HUES6 (cell line): ENCODE results near the gene CCDC24.

ENCODE experiments used
- H3K27ac ChIP-seq: 2 replicates; pipeline ENCODE4 v1.7.0; 2013; ENCODE audit warnings: low read depth, mild to moderate bottlenecking, low read length, inconsistent platforms
- H3K27me3 ChIP-seq: 2 replicates; pipeline ENCODE4 v1.6.1; 2013; ENCODE audit warnings: low read length; ENCODE audit not compliant: control insufficient read depth, insufficient read depth
- H3K36me3 ChIP-seq: 2 replicates; pipeline ENCODE4 v1.6.1; 2013; ENCODE audit warnings: low read length; ENCODE audit not compliant: control insufficient read depth, insufficient read depth
- H3K4me1 ChIP-seq: 2 replicates; pipeline ENCODE4 v1.6.1; 2013; ENCODE audit warnings: low read length; ENCODE audit not compliant: control insufficient read depth, insufficient read depth
- H3K4me3 ChIP-seq: 2 replicates; pipeline ENCODE4 v1.5.1; 2013; ENCODE audit warnings: low read depth, low read length
- H3K9ac ChIP-seq: one replicate; pipeline ENCODE4 v1.6.1; 2013; ENCODE audit warnings: mild to moderate bottlenecking, low read length
- H3K9me3 ChIP-seq: 2 replicates; pipeline ENCODE4 v1.6.1; 2013; ENCODE audit warnings: low read depth, low read length; ENCODE audit not compliant: control insufficient read depth, insufficient read depth

Gene CCDC24

GRCh38 chr1:44019466-44019948 is 28.1 kb downstream of the CCDC24 start:
- H3K9me3 ChIP-seq = no peaks in the 10 kb centered on the region
- H3K36me3 ChIP-seq = peaks cover 23% of the 10 kb centered on the region; the same call in 1 of the 2 replicates
- no peak overlapping the region for H3K9ac ChIP-seq
- no peaks in the 10 kb centered on the region for H3K27me3 ChIP-seq
- no peak overlapping the region for H3K27ac ChIP-seq
- no peaks in the 10 kb centered on the region; the same call in 1 of the 2 replicates for H3K4me1 ChIP-seq
- H3K4me3 ChIP-seq = no peak overlapping the region

GRCh38 chr1:44020464-44020863 is 29.1 kb downstream of the CCDC24 start:
- Histone ChIP-seq H3K36me3 (peaks cover 23% of the 10 kb centered on the region; the same call in 1 of the 2 replicates), H3K4me1 (no peaks in the 10 kb centered on the region; the same call in 1 of the 2 replicates), H3K9ac (no peak overlapping the region), H3K27ac (no peak overlapping the region), H3K27me3 (no peaks in the 10 kb centered on the region), H3K4me3 (no peak overlapping the region), H3K9me3 (no peaks in the 10 kb centered on the region)

- H3K9me3 ChIP-seq = no peaks in the 10 kb centered on the region
- H3K4me3 ChIP-seq = no peak overlapping the region
- H3K27ac ChIP-seq = no peak overlapping the region
- H3K36me3 ChIP-seq = peaks cover 23% of the 10 kb centered on the region; the same call in 1 of the 2 replicates
- peaks cover 6% of the 10 kb centered on the region for H3K4me1 ChIP-seq
- no peak overlapping the region for H3K9ac ChIP-seq
- no peaks in the 10 kb centered on the region for H3K27me3 ChIP-seq
Measured at GRCh38 chr1:44021156-44021555, 29.8 kb downstream of the CCDC24 start.

- Histone ChIP-seq H3K27me3 (no peaks in the 10 kb centered on the region), H3K27ac (no peak overlapping the region), H3K4me3 (no peak overlapping the region), H3K9ac (no peak overlapping the region), H3K9me3 (no peaks in the 10 kb centered on the region), H3K36me3 (peaks cover 23% of the 10 kb centered on the region; the same call in 1 of the 2 replicates), H3K4me1 (peaks cover 6% of the 10 kb centered on the region)
Measured at GRCh38 chr1:44021581-44022321, 30.4 kb downstream of the CCDC24 start.

GRCh38 chr1:44024031-44024902 is 32.9 kb downstream of the CCDC24 start:
- no peak overlapping the region for H3K4me3 ChIP-seq
- H3K27me3 ChIP-seq = peaks cover 4% of the 10 kb centered on the region; the same call in 1 of the 2 replicates
- no peak overlapping the region for H3K27ac ChIP-seq
- peaks cover 21% of the 10 kb centered on the region; the same call in 1 of the 2 replicates for H3K36me3 ChIP-seq
- H3K9me3 ChIP-seq = no peaks in the 10 kb centered on the region
- no peak overlapping the region for H3K9ac ChIP-seq
- peaks cover 12% of the 10 kb centered on the region for H3K4me1 ChIP-seq

- H3K4me1 ChIP-seq = peaks cover 15% of the 10 kb centered on the region
- H3K27me3 ChIP-seq = peaks cover 4% of the 10 kb centered on the region; the same call in 1 of the 2 replicates
- no peaks in the 10 kb centered on the region for H3K9me3 ChIP-seq
- peaks cover 20% of the 10 kb centered on the region; the same call in 1 of the 2 replicates for H3K36me3 ChIP-seq
- no peak overlapping the region for H3K9ac ChIP-seq
- no peak overlapping the region for H3K27ac ChIP-seq
- no peak overlapping the region for H3K4me3 ChIP-seq
Measured at GRCh38 chr1:44024903-44025525, 33.6 kb downstream of the CCDC24 start.

GRCh38 chr1:44025816-44026215 is 34.4 kb downstream of the CCDC24 start:
- no peak overlapping the region for H3K9ac ChIP-seq
- no peaks in the 10 kb centered on the region for H3K9me3 ChIP-seq
- H3K36me3 ChIP-seq = peaks cover 18% of the 10 kb centered on the region; the same call in 1 of the 2 replicates
- H3K4me1 ChIP-seq = peaks cover 15% of the 10 kb centered on the region
- H3K27ac ChIP-seq = no peak overlapping the region
- peaks cover 4% of the 10 kb centered on the region; the same call in 1 of the 2 replicates for H3K27me3 ChIP-seq
- H3K4me3 ChIP-seq = no peak overlapping the region

- H3K36me3 ChIP-seq = peaks cover 11% of the 10 kb centered on the region; the same call in 1 of the 2 replicates
- H3K27ac ChIP-seq = no peak overlapping the region
- H3K9me3 ChIP-seq = no peaks in the 10 kb centered on the region
- no peak overlapping the region for H3K4me3 ChIP-seq
- H3K9ac ChIP-seq = no peak overlapping the region
- peaks cover 4% of the 10 kb centered on the region; the same call in 1 of the 2 replicates for H3K27me3 ChIP-seq
- H3K4me1 ChIP-seq = peaks cover 24% of the 10 kb centered on the region
Measured at GRCh38 chr1:44027320-44027719, 35.9 kb downstream of the CCDC24 start.

GRCh38 chr1:44029260-44029910 is 38.0 kb downstream of the CCDC24 start:
- Histone ChIP-seq H3K9me3 (no peaks in the 10 kb centered on the region), H3K36me3 (no peaks in the 10 kb centered on the region), H3K27ac (no peak overlapping the region), H3K27me3 (peaks cover 4% of the 10 kb centered on the region; the same call in 1 of the 2 replicates), H3K4me3 (peak overlapping the region; percentile 75), H3K9ac (peak overlapping the region; percentile 52), H3K4me1 (peaks cover 40% of the 10 kb centered on the region)

- H3K9ac ChIP-seq = peak overlapping the region; percentile 90
- peaks cover 40% of the 10 kb centered on the region for H3K4me1 ChIP-seq
- peak overlapping the region; percentile 87; the same call in 1 of the 2 replicates for H3K27ac ChIP-seq
- no peaks in the 10 kb centered on the region for H3K9me3 ChIP-seq
- H3K4me3 ChIP-seq = peak overlapping the region; percentile 75
- H3K27me3 ChIP-seq = peaks cover 4% of the 10 kb centered on the region; the same call in 1 of the 2 replicates
- no peaks in the 10 kb centered on the region for H3K36me3 ChIP-seq
Measured at GRCh38 chr1:44029911-44030604, 38.7 kb downstream of the CCDC24 start.
